HFFc6 (cell line): Measurements from ENCODE around the gene RIMKLA. TPM values are rescaled to one million over a fixed set of nuclear protein-coding genes. Genes with fewer than 3 reads are reported as not detected.

Source experiments
- DNase-seq: peaks from one replicate; pipeline ENCODE4 v3.0.0-alpha.2; 2018
- H3K27ac Mint-ChIP-seq: 2 replicates; pipeline ENCODE4 v1.8.0; 2020; ENCODE audit warnings: mild to moderate bottlenecking, mixed read lengths
- H3K27me3 Mint-ChIP-seq: 2 replicates; pipeline ENCODE4 v1.8.0; 2021; ENCODE audit warnings: mild to moderate bottlenecking, moderate library complexity, mixed read lengths; ENCODE audit not compliant: insufficient read depth
- H3K36me3 Mint-ChIP-seq: 2 replicates; pipeline ENCODE4 v1.8.0; 2021; ENCODE audit warnings: low read depth, mixed read lengths
- H3K4me1 Mint-ChIP-seq: 2 replicates; pipeline ENCODE4 v1.8.0; 2020; ENCODE audit warnings: low read depth, mixed read lengths
- H3K4me3 Mint-ChIP-seq: 2 replicates; pipeline ENCODE4 v1.8.0; 2020; ENCODE audit warnings: mild to moderate bottlenecking, moderate library complexity, mixed read lengths
- H3K9me3 Mint-ChIP-seq: 2 replicates; pipeline ENCODE4 v1.8.0; 2020; ENCODE audit warnings: mild to moderate bottlenecking, mixed read lengths
- CTCF ChIP-seq: fragments of 200-600 bp; sonication (generic); IDR thresholded peaks from 2 replicates; pipeline ENCODE4 v1.5.0; 2021; ENCODE audit warnings: antibody characterized with exemption, mild to moderate bottlenecking
- total RNA-seq, 6 experiments: library from RNA; stranded (reverse); fragmentation: NEBNext Ultra II Directional; extraction: Animal tissue kit (Norgen Biotek cat#: 25700); gene quantifications; 2 replicates in 1 of 6; 3 replicates in 5 of 6; pipeline ENCODE4 v1.2.3, GENCODE V29; 2021

Gene RIMKLA
- total RNA-seq, 6 experiments from 2014 or later: not detected

GRCh38 chr1:42418516-42418915 lies 37.9 kb downstream of the RIMKLA start:
- H3K27me3 Mint-ChIP-seq: peaks cover 50% of the 10 kb centered on the region

DNA sequence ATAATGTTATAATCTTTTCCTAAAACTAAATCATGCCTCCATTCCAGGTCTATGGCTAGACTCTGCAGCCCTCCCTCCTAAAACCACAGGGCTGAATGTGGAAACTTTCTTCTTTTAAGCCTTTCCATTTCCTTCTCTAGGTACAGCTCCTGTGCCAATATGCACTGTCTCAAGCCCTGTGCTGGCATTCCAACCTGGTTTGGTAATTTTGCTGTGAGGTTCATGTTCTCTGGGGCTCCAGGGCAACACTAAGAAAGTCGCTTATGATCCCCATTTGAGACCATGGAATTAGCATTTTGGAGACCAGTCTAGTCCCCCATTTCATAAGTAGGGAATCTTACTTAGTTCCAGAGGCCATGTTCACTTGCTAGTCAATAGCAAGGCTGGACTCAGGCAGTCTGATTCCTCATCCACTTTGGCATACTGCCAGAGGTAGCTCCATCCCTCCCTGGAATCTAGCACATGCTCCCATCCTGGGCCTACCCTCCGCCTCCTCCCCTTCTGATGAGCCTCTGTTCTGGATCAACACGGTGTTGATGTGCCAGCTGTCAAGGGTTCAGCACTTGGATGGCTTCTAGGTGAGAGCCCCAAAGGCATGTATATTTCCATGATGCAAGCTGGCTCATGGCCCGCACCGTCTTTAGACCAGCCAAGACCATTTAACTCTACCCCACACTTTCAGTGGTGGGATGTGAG lies 38.7 kb downstream of the RIMKLA start:
- TF ChIP-seq CTCF: no peak
- Mint-ChIP-seq H3K4me3 (no peak overlapping the region), H3K9me3 (no peaks in the 10 kb centered on the region), H3K27ac (no peak overlapping the region), H3K4me1 (peaks cover 14% of the 10 kb centered on the region), H3K36me3 (no peaks in the 10 kb centered on the region), H3K27me3 (peaks cover 53% of the 10 kb centered on the region)
- no peak for DNase-seq

More at GRCh38 chr1:42418516-42418915, 37.9 kb downstream of the RIMKLA start:
- no peak for TF ChIP-seq CTCF
- DNase-seq: no peak
- no peaks in the 10 kb centered on the region for H3K9me3 Mint-ChIP-seq
- peaks cover 7% of the 10 kb centered on the region for H3K4me1 Mint-ChIP-seq
- H3K27ac Mint-ChIP-seq: no peak overlapping the region
- H3K4me3 Mint-ChIP-seq: no peak overlapping the region
- H3K36me3 Mint-ChIP-seq: no peaks in the 10 kb centered on the region

DNA sequence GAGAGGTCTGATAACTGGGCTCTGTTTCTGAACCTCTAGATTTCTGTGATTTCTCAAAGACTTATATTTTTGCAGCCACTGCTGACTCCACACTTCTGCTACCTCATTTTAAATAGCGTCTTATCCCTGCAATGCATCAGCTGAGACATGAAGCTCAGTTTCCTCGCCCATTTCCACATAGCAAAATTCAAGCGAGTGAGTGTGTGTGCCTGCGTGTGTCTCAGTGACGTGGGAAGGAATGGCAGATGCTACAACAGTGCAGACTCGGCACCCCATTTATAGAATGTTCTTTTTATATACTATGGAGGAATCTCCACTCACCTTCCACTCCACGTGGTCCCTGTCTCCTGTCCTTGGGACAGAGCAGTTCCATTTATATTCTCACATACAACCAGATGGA lies 39.5 kb downstream of the RIMKLA start:
- Mint-ChIP-seq H3K9me3 (no peaks in the 10 kb centered on the region), H3K27me3 (peaks cover 47% of the 10 kb centered on the region), H3K36me3 (no peaks in the 10 kb centered on the region), H3K27ac (no peak overlapping the region), H3K4me3 (no peak overlapping the region), H3K4me1 (peaks cover 22% of the 10 kb centered on the region)
- no peak for TF ChIP-seq CTCF
- DNase-seq: no peak

- H3K9me3 Mint-ChIP-seq: no peaks in the 10 kb centered on the region
- TF ChIP-seq CTCF: no peak
- peak overlapping the region; percentile 15; the same call in 1 of the 2 replicates for H3K27ac Mint-ChIP-seq
- peak; percentile 69 for DNase-seq
- peak overlapping the region; percentile 31; the same call in 1 of the 2 replicates for H3K4me3 Mint-ChIP-seq
- H3K27me3 Mint-ChIP-seq: peaks cover 46% of the 10 kb centered on the region
- H3K36me3 Mint-ChIP-seq: no peaks in the 10 kb centered on the region
- peaks cover 22% of the 10 kb centered on the region for H3K4me1 Mint-ChIP-seq
Measured at GRCh38 chr1:42420911-42421585, 40.5 kb downstream of the RIMKLA start.

- Mint-ChIP-seq H3K36me3 (no peaks in the 10 kb centered on the region), H3K9me3 (no peaks in the 10 kb centered on the region), H3K27me3 (peaks cover 45% of the 10 kb centered on the region), H3K27ac (no peak overlapping the region), H3K4me3 (no peak overlapping the region), H3K4me1 (peaks cover 33% of the 10 kb centered on the region)
- TF ChIP-seq CTCF: no peak
- no peak for DNase-seq
Measured at GRCh38 chr1:42422737-42423136, 42.1 kb downstream of the RIMKLA start.
